NCI-H1105 (cell line): ENCODE measurements around the gene HNRNPA2B1.
"Not testable (repeated sequence)": the region's sequence is repeated elsewhere in the genome, so short reads cannot be mapped to it uniquely, and the experiment has no call there.

Experiments
- DNase-seq: peaks from one replicate; lab custom pipeline; 2025; lab: John Stamatoyannopoulos, UW

Gene HNRNPA2B1

DNA sequence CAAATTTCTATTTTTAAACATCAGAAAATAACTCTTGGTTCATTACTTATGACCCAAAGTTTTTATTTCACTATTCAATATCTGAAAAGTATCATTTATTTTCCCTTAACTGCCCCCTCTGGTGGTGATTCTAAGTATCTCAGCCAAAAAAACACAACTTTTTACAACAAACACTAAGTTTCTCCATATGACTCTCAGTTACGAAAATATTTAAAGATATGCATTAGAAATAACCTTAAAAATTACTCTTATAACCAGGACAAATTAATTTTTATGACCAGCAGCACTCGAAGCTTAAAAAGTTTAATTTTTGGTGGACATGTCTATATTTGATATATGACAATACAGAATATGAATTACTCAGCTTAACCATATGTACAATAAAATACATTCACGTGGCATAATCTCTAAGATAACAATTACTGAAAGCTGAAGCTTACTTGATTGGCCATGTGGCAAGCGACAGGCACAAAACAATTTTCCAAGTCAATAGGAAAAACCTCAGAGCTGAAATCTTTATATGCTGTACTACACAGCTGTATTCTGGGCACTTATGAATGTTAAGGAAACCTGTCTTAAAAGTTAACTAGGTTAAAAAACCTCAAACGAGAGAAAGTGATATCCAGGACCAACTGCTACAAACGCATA lies 2.3 kb downstream of the HNRNPA2B1 start:
- DNase-seq = peak; percentile 5

DNA sequence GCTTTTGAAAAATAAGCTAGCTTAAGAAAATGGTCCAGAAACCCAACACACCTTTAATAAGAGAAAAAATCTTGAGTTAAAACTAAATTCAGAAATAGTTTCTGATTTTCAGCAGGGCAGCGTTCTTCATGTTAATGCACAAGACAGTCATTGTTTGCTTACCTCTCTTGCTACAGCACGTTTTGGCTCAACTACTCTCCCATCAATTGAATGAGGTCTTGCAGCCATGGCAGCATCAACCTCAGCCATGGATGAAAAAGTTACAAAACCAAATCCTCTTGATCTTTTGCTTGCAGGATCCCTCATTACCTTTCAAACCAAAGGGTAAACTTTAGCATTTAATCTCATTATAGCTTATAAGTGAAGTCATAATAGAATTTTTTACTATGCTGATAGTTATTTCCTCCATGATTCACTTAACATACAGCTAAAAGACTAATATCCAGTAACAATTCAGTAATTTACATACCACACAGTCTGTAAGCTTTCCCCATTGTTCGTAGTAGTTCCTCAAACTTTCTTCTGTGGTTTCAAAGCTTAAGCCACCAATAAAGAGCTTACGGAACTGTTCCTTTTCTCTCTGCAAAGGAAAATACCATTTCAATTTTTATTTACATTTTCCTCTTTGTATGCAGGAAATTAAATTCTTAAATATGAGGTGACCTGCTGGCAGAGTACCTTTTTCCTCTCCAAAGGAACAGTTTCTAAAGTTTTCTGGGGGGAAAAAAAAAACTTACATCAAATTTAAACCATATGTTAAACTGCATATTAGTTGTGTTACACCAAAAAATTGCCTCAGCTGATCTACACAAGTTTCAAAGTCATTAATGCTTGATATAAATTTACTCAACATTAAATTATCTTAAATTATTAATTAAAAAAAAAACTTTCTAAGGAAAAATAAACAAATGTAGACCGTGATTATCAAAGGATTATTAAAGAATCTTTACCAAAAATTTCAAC lies 3.1 kb downstream of the HNRNPA2B1 start:
- no peak for DNase-seq

DNA sequence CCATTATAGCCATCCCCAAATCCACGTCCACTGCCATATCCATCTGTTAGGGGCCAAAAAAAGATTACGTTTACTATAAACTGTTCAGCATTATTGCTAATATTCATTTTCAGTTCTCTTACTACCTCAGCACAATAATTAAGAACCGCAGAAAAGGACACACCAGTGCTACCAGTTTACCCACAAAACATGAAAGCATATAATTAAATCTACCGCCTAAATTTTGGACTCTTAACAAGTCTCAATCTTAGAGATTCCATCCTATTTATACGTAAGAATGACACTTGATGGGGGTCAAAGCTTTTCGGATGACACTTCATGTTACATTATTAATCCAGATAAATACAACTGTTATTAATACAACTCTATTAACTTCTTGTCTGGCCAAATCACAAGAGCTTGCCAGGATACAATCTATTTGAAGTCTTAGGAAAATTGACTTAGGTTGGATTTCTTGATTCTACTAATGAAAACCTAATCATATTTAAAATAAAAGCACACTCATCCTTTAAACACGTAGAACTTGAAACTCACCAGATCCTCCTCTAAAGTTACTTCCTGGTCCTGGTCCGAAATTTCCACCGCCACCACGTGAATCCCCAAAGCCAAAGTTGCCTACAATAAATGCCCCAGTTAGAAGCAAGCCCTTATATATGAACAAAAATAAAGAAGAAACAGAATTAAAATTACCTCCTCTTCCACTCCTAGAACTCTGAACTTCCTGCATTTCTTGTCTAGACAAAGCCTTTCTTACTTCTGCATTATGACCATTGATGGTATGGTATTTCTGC lies 4.5 kb downstream of the HNRNPA2B1 start:
- no peak for DNase-seq

DNA sequence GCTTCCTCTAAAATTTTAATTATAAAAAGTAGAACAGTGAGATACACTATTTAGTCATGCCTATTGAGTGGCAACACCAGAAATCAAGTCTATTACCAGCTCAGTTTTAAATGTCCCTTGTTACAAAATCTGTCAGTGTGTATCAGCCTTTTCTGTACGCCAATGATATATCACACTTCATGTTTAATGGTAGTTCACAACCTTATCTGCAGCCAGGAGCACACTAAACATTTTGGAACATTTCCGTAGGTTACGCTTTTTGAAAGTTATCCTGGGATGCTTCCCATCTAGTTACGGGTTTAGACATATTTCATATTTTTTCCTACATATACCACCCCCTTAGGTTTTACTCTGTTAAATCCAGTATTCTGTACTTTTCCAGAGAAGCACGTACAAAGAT lies 5.4 kb downstream of the HNRNPA2B1 start:
- no peak for DNase-seq

DNA sequence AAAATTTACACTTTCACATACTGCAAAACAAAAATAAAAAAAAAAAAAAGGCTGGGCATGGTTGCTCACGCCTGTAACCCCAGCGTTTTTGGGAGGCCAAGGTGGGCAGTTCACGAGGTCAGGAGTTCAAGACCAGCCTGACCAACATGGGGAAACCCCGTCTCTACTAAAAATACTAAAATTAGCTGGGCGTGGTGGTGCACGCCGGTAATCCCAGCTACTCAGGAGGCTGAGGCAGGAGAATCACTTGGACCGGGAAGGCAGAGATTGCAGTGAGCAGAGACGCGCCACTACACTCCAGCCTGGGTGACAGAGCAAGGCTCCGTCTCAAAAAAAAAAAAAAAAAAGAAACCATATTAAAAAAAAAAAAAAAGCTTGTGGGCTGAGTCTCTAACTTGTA lies 5.8 kb downstream of the HNRNPA2B1 start:
- DNase-seq = not testable (repeated sequence)

DNA sequence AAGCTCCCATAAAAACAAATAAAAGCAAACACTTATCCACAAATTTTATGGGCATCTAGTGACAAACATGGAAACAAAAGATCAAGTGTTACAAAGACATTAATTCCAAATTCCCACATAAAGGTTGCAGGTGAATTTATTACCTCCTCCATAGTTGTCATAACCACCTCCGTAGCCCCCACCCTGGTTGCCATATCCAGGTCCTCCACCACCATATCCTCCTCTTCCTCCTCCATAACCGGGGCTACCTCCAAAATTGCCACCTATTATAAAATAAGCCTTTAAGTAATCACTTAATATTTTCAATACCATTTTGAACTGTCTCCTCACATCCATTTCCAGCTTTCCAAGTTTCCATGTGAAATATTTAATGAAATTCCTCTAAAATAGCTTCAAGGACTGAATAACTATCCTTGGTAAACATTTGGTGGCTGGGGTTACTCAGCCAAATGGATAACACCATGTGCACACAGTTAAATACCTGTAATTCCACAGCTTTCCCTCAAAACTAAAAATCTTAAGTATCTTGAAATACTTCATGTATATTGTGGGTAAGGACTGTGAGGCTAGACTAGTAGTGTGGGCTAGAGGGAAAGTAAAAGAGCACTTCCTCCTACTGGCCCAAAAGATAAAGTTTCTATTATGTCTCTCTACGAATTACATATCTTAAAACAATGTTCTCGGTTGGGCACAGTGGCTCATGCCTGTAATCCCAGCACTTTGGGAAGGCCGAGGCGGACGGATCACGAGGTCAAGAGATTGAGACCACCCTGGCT lies 6.9 kb downstream of the HNRNPA2B1 start:
- no peak for DNase-seq

DNA sequence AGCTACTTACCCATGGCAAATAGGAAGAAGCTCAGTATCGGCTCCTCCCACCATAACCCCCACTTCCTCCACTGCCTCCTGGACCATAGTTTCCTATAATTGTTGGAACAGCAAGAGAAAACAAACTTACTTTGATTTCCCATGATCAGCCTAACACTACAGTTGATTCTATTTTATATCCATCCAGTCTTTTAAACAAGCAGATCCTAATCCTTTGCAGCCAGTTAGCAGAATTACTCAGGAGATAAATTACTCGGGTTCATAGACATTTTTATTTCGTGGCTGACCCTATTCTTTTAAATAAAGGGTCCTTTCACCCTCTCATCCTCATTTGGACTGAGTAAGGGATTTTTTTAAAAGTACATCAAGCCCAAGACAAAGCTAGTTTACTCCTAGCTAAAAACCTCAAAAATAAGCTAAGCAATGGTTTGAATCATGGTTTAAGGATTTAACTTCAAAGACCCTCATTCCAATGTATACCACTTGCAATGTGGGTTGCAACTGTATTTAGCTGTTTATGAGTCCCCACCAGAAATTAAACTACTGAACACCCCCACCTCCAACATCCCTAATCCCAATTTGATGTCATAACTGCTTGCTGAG lies 8.0 kb downstream of the HNRNPA2B1 start:
- DNase-seq = no peak

DNA sequence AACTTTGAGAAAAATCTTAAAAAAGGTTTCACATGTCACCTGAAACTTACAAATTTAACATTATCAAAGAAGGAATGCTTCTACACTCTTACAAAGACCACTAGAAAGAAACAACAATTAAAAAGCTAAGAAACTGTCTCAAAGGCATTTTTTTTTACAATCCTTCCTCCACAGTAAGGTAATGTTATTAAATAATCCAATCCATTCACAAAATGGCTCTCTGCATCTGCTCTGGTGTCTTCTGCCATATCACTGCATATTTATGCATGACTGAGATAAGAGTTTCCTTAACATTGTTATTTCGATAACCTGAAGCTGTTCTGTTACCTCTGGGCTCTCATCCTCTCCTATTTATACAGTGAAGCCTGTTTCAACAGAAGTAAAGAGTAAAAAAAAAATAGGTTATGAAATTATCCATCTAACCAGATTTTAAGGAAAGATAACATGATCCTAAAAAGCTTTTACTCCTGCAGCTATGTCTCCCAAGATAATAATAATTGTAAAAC lies 8.5 kb downstream of the HNRNPA2B1 start:
- DNase-seq = no peak

DNA sequence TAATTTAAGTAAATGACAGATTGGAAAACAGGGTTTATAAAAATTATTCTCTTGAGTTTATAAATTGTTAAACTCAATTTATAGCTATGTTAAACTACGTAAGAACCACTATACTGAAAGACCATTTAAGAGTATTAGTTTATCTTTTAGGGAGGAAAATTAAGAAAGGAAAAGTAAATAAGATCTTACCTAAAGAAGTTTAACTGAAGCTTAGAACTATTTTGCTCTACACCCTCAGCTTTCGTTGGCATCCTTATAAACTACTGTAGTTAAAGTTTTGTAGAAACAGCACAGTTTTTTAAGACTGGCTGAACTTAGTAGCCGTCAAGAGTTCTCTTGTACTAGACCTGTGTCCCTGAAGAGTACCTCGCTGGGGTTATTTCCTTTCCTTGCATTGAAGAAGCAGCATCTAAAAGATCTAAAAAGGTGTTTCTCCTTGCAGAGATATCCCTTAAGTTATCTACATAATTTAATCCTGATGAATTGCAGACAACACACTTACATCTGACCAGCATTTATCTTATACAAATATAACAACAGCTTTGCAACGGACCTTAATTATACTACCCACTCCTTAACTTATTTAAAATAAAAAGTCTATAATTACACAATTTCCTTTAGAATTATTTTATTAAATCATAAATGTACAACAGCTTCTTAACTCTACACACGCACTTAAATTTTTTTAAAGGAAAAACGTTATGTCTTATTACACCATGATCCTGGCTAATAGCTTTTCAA lies 9.1 kb downstream of the HNRNPA2B1 start:
- DNase-seq = no peak

DNA sequence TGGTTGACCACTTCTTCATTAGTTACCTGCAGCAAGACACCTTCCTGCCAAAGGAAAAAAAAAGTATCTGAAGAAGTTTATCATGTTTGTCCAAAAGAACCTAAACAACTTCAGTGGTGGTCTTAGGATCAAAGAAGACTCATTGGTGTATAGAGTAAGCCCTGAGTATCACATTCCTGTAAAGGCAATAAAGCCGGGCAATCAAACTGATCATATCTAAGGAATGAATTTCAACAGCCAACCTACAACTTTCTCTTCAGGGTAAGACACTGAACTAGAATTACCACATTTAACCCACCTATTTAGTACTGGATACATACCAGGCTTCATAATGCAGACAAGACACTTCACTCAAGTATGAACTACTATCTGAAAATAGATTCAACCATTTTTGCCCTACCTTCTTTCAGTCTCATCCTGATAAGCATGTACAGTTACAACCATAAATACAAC lies 10.1 kb downstream of the HNRNPA2B1 start:
- no peak for DNase-seq

DNA sequence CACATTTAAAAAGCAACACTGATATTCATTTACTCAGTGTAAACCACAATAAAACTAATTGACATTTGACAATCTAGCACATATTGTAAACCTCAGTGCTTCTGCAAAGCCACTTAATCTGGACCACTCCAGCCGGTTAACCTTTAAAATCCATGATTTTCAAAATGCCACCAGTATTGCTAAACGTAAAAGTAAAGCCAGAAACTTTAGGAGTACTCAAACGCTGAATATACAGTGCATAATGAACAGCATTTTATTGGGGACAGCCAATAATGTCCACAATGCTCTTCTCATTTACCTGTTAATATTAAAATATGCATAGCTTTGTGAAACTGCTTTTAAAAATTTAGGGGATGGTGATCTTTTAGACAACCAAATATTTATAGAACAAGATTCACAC lies 10.8 kb downstream of the HNRNPA2B1 start:
- no peak for DNase-seq

DNA sequence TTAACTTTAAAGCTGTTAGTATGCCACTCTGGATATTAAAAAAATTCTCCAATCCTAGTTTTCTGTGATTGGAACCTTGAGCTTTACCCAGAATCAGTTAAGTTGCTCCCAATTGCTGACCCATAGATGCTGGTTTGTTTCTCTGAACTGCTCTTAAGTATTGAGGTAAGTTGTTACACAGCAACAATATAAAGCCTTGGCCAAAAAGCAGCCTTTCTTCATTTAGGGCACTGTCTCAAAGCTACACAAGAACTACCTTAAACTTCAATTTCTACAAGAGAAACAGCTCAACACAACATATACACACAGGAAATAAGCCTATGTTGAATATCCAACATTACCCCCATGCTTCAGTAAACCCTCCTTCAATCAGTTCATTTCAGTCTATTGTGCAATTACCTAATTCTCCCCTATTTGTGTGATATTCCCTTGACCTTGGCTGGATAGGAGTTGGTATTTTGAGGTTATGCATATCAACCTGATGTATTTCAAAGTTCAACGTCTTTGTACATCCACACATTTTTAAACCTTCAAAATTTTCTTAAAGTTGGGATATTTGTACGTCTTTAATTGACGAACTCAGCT lies 11.5 kb downstream of the HNRNPA2B1 start:
- DNase-seq = no peak

DNA sequence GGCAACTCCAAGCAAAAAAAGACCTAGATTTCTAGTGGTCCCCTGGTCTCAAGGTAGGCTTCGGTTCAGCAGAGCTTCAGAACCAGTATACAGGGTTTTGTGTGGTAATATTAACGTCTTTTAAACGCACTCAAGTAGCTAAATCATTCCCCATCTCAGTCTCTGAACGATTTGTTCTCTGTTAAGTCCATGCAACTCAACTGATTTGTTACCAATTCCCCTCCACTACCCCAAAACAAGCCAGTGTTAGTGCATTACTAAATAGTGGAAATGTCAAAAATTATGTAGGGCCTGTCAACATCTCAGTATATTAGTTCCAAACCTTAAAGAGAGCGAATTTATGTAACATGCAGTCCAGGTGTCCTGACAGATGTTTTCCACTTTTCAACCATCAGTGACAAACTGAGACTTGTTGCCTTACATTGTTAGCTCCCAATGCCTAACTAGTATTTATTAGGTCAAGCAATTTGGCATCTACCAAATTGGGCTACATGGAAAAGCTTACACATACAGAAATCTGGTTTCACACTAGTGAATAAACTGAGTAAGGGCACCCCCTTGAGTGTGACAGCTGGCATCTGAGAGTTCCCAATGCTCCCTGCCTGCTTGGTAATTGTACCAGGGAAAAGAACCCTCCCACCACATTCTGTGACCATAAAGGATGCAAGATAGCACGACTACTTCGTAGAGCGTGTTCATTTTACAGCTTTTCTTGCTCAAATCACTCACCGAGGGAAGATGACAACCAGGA lies 12.2 kb downstream of the HNRNPA2B1 start:
- peak; percentile 12 for DNase-seq

DNA sequence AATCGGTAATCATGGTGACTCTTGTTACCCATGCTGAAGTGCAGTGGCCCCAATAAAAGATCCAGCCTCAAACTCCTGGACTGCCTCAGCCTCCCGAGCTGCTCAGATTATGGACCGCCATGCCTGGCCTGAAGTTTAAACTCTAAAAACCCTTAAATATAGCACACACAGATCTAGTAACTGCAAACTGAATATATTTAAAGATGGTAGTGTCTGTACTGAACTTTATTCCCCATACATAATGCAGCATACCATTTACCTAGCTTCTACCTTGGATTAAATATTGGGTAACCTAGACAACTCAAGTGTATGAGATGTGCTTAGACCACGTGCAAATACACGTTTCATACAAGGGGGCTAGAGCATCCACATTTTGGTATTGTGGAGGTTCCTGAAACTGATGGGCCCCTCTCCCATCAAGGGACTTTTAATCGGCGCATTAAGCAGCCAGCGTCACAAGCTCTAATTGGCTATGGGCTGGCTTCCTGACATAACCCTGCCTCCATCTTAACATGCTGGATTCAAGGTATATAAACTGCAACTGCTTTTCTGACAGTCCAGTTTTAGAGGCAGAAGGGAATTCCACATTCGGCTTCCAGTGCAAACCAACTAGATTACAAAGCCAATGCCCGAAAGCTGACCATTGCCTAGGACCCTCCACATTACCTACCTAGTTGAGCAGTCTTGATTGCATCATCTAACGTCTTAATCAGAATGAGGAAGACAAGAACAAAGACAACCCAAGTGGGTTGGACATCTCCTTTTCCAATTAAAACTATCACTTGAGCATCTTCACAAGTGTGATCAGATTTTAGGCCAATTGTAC lies 13.0 kb downstream of the HNRNPA2B1 start:
- DNase-seq = peak; percentile 28

DNA sequence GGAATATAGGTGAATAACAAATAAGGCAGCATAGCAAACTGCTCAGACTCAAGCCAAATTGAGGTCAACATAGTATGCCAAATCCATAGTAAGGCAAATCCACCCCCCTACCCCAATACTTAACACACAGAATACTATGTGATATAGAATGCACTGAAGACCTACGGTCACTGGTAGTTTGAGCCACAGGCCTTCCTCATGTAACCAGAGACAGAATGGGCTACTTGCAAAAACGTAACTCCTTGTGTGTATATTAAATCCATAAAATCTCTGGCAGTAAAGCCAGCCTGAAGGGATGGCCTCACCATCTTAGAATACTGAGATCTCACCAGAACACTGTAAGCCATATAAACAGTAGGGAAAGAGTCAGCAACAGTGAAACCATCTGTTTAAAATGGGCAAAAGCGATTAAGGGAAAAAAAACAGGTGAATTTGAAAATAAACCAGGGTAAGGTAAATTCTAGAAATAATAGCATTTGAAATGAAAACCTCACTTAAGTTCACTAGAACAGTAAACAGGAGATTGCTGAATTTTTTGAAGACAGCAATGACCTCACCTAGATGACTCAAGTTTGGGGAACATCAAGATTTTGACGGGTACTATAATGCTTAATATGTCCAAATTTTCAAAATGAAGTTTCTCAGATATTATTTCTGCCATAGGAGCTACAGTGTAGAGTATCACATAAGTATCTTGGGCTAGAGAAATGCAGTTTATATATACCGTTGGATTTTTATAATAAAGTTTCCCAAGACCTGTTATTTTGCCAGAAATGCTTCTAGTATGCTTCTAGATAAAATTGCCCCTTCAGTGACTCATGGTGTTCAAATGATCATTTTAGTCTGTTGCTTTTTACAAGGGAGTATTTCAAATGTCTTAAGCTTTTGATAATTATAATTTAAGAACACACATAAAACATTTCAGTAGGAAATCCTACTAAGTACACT lies 13.9 kb downstream of the HNRNPA2B1 start:
- no peak for DNase-seq

DNA sequence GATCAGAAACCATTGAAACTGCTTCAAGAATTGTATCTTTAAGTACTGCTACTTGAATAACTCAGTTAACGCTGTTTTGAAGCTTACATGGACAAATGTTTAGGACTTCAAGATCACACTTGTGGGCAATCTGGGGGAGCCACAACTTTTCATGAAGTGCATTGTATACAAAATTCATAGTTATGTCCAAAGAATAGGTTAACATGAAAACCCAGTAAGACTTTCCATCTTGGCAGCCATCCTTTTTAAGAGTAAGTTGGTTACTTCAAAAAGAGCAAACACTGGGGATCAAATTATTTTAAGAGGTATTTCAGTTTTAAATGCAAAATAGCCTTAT lies 14.7 kb downstream of the HNRNPA2B1 start:
- DNase-seq = no peak

DNA sequence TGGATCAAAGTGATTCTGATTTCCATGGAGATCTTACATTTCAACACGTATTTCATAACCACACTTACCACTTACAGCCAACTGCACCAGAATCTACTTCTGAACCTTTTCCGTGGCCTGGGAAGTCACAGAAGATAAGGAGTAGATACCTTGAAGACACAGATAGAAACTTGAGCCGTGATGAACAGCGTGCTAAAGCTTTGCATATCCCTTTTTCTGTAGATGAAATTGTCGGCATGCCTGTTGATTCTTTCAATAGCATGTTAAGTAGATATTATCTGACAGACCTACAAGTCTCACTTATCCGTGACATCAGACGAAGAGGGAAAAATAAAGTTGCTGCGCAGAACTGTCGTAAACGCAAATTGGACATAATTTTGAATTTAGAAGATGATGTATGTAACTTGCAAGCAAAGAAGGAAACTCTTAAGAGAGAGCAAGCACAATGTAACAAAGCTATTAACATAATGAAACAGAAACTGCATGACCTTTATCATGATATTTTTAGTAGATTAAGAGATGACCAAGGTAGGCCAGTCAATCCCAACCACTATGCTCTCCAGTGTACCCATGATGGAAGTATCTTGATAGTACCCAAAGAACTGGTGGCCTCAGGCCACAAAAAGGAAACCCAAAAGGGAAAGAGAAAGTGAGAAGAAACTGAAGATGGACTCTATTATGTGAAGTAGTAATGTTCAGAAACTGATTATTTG lies 15.3 kb downstream of the HNRNPA2B1 start:
- no peak for DNase-seq
